Measurements from ENCODE around the gene AGBL4.
"Not testable (repeated sequence)": the region's sequence is repeated elsewhere in the genome, so short reads cannot be mapped to it uniquely, and the experiment has no call there.

The AGBL4 gene

GRCh38 chr1:49013079-49013478 lies 1010.7 kb downstream of the AGBL4 start:
- DNase-seq, result no peak

DNA sequence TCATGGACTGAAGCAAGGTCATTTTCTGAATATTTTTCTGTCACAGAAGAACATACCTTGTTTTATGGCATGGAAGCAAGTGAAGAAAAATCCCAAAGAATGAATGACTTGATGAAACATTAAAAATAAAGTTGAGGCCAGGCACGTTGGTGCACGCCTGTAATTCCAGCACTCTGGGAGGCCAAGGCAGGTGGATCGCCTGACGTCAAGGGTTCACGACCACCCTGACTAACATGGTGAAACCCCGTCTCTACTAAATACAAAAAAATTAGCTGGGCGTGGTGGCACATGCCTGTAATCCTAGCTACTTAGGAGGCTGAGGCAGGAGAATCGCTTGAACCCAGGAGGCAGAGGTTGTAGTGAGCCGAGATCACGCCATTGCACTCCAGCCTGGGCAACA lies 1020.8 kb downstream of the AGBL4 start:
- not testable (repeated sequence) for DNase-seq

- DNase-seq, result no peak
Observed at GRCh38 chr1:48999321-48999720, 1024.4 kb downstream of the AGBL4 start.

GRCh38 chr1:48996311-48996710 lies 1027.4 kb downstream of the AGBL4 start:
- DNase-seq, result no peak

DNA sequence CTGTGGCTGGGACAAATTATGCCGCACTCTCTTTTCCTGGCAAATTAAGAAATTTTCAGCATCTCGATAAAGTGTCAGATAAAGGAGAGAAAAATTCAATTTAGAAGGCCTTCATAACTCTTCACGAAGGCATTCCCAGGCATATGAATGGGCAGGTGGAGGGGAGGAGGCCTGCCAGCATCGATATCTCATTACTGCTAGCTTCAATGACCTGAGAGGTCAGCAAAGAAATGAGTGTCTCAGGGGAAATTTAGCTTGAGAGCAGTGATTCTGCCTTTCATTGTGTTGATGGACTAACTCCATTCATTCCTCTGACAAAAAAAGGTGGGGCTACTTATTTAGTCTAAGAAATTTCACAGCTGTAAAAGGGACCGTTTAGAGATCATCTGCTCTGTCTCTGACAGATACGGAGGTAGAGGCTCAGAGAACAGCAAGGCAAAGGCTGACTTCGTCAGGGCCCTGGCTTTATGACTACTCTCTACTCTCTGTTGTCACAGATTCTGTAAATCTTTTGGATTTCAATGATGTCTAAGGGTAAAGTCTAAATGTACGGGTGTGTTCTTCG lies 1035.0 kb downstream of the AGBL4 start:
- DNase-seq, result no peak

DNA sequence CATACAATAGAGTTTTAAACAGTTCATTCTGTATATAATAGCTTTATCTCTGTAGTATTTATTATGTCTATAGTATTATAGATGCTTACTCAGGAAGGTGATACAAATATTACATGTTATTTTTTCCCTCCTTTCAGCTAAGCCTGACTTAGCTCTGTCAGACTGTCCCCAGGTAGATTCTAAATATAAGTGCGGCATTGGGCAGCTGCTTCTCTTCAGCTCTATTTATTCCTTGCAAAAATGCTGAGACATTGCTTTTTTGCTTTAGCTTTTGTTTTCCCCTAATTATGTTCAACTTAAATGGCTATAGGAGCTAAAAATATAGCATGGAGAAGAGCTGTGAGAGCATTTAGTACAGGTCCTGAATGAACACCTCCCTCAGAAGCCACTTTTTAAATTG lies 1043.8 kb downstream of the AGBL4 start:
- DNase-seq, result no peak

DNA sequence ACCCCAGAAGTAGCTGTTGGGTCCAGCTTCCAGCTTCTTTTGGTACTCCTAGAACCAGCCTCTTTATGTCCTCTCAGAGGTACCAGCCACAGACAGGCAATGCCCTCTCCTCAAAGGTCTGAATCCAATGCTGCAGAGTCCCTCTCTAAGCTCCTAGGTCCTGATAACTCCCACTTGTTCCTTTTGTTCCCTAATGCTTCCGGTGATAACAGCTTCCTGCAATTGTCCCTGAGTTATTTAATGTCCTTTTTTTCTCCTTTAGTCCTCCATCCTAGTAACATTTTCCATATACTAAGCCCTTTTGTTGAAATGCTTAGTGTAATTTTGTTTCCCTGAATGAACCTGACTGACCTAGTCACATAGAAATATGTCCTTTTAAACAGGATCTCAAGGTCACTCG lies 1045.3 kb downstream of the AGBL4 start:
- no peak for DNase-seq

GRCh38 chr1:48977273-48977672 lies 1046.5 kb downstream of the AGBL4 start:
- DNase-seq, result no peak

DNA sequence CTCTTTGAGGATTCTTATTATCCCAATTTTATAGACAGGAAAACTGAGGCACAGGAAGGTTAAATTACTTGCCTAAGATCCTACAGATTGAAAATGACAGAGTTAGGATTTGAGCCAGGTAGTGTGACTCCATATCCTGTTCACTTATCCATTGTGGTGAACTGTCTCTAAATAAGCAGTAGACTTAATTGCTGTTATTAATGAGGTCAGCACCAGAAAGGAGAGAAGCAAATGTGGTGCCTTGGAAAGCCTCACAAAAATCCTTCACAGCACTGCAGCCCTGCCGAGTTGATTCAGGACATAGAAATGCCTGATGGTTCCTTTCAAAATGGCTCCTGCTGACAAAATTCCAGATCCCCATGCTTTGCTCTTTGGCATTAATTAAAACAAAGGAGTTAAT lies 1053.8 kb downstream of the AGBL4 start:
- no peak for DNase-seq

GRCh38 chr1:48967318-48967717 lies 1056.4 kb downstream of the AGBL4 start:
- DNase-seq, result no peak

- DNase-seq, result no peak
Observed at GRCh38 chr1:48966583-48966982, 1057.2 kb downstream of the AGBL4 start.

- DNase-seq, result no peak
Observed at GRCh38 chr1:48960320-48960719, 1063.4 kb downstream of the AGBL4 start.

- no peak for DNase-seq
Observed at GRCh38 chr1:48955774-48956173, 1068.0 kb downstream of the AGBL4 start.

GRCh38 chr1:48953617-48954016 lies 1070.1 kb downstream of the AGBL4 start:
- DNase-seq, result no peak

DNA sequence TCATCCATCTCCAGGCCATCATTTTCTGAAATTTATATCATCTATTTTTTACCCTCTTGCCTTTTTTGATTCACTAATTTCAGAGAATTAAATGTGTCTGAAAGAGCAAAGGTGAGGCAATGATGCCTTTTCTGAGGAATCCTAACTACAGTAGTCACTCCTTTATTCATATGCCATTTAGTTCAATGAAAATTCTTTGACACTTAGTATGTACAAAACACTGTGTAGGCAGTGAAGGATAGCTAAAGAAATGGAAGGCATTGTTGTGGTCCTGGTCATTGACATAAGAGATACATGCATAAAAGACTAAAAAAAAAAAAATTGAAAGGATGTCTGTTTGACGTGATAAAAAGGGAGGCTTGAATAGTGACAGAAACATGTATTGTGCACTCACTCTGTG lies 1075.2 kb downstream of the AGBL4 start:
- DNase-seq, result no peak

- DNase-seq, result no peak
Observed at GRCh38 chr1:48947761-48948537, 1075.8 kb downstream of the AGBL4 start.

GRCh38 chr1:48946070-48946469 lies 1077.7 kb downstream of the AGBL4 start:
- no peak for DNase-seq

- no peak for DNase-seq
Observed at GRCh38 chr1:48944811-48945210, 1078.9 kb downstream of the AGBL4 start.

DNA sequence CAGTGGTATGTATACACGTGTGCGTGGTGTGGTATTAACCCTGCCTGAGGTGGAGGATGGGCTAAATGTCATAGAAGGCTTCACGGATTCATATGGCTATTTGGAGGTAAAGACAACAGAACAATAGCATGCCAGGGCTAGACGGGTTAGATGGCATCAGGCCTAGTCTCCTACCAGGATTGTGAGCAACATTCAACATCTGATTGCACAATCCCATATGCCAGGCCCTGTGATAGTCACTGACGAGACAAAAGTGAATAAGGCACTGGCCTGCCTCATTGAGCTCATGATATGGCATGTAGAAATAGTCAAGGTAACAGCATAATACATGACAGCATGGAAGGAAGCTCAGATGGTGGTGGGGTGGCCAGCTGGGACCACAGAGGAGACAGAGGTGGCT lies 1079.9 kb downstream of the AGBL4 start:
- DNase-seq, result no peak

DNA sequence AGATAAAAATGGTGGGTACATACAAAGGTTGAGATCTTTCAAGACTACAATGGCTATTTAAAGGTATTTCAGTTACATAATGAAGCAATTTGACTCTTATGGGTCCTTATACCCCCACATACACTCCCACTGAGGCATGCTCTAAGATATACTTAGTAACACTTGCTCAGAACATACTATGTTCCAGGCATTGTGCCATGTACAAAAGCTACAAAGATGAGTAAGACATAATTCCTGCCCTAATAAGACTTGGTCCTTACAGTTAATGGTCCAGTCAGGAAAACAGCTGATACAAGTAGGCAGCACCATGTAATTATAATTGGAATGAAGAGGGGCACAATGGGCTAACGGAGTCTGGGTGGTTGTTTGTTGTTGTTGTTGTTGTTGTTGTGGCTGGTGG lies 1080.4 kb downstream of the AGBL4 start:
- no peak for DNase-seq

- DNase-seq, result no peak
Observed at GRCh38 chr1:48940962-48941732, 1082.6 kb downstream of the AGBL4 start.

- no peak for DNase-seq
Observed at GRCh38 chr1:48940354-48940753, 1083.4 kb downstream of the AGBL4 start.

GRCh38 chr1:48939828-48940227 lies 1083.9 kb downstream of the AGBL4 start:
- no peak for DNase-seq

DNA sequence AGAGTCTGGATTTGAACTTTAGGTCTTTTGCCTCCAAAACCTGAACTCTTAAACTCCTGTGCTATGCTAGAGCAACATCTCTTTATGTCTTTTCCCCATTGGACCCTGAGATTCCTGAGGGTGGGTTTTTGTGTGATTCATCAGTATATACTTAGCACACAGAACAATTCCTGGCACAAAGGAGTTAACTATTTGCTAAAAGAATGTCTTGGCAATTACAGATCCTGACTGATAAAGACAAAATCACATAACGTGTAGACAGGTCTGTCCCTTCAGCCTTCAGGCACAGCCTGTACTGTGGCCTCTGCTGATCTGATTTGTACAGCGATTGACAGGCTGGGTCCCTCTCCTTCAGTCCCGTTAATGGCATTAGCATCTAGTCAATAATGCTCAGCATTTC lies 1084.7 kb downstream of the AGBL4 start:
- DNase-seq, result no peak
